ENCODE data around the gene ZBTB32.

DNA sequence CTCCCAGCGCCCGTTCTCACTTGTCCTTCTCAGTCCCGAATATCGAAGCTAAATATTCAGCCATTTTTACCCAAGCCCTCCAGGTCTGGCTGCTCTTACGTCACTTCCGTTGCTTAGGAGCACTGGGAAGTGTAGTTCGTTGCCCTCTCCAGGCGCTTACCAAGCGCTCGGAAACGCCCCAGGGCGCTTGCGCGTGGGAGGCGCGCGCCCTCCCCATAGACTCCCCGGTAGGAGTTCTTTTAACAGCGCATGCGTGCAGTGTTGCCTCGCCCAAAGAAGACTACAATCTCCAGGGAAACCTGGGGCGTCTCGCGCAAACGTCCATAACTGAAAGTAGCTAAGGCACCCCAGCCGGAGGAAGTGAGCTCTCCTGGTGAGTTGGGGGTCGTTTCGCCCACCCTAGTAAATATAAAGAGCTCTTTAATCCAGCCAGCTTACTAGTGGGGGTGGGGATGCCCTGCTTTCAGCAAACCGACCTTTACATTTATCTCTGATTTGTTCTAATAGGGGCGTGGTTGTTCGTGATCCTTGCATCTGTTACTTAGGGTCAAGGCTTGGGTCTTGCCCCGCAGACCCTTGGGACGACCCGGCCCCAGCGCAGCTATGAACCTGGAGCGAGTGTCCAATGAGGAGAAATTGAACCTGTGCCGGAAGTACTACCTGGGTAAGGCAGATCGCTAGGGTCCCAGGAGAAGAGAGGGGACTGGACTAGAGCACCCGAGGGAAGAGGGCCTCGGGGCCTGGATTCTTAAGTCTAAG is 41.1 kb downstream of the ZBTB32 start, which contains the start of the genes PSENEN and U2AF1L4:
- TF ChIP-seq, protein P1, sequence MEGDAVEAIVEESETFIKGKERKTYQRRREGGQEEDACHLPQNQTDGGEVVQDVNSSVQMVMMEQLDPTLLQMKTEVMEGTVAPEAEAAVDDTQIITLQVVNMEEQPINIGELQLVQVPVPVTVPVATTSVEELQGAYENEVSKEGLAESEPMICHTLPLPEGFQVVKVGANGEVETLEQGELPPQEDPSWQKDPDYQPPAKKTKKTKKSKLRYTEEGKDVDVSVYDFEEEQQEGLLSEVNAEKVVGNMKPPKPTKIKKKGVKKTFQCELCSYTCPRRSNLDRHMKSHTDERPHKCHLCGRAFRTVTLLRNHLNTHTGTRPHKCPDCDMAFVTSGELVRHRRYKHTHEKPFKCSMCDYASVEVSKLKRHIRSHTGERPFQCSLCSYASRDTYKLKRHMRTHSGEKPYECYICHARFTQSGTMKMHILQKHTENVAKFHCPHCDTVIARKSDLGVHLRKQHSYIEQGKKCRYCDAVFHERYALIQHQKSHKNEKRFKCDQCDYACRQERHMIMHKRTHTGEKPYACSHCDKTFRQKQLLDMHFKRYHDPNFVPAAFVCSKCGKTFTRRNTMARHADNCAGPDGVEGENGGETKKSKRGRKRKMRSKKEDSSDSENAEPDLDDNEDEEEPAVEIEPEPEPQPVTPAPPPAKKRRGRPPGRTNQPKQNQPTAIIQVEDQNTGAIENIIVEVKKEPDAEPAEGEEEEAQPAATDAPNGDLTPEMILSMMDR (IDR thresholded peaks at IDR 0.05; ENCODE audit: insufficient read depth, low read depth, low read length): no peak
- TF ChIP-seq EZH2 (IDR thresholded peaks at IDR 0.05; ENCODE audit: insufficient read depth, low read length): no peak
